ENCODE data around the gene BOD1. TPM values are rescaled to one million over a fixed set of nuclear protein-coding genes. Genes with fewer than 3 reads are reported as not detected.
"Not testable (repeated sequence)": the region's sequence is repeated elsewhere in the genome, so short reads cannot be mapped to it uniquely, and the experiment has no call there.

Gene BOD1
- total RNA-seq, 1 donor from 2014 or later: 41.8 TPM

DNA sequence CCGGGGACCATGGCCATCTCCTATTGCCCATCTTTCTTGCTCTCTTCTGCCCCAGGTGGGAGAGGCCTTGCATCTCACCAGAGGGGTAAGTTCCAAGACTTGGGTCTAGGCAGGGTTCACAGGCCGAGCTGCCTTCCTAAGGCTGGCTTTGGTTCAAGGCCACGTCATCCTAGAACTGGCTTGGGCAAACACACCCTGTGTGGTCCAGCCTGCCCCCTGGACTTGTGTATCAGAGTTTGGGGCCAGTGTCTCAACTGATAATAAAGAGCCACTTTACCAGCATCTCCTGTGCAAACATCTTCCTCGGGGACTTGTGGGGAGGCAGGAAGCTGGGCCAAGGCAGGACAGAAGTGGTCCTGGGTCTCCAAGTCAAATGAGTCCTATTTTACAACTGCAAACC, 17.8 kb downstream of the BOD1 start:
- Histone ChIP-seq H3K9me3 (ENCODE audit: control insufficient read depth in 3 of 3, low read length in 3 of 3) (peaks cover 0 to 2% (median 0%) of the 10 kb centered on the region in 3 donors), H3K4me3 (ENCODE audit: low read length in 3 of 3) (no peak overlapping the region), H3K4me1 (ENCODE audit: control insufficient read depth in 3 of 3, insufficient read depth in 3 of 3, low read length in 3 of 3) (no peaks in the 10 kb centered on the region)

DNA sequence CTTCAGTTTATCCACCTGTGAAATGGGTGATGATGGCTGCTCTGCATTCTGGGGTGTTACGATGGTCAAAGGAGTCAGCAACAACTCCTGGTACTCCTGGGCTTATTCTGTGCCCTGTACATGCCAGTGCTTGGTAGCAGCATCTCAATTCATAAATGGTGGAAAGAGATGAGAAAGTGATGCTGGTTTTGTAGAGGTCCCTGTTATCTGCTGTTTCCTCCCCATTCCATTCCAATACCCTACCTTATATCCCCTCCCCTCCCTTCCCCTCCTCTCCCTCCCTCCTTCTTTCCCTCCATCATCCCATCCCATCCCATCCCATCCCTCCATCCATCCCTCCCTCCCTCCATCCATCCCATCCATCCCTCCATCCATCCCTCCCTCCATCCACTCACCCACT, 19.1 kb downstream of the BOD1 start:
- peaks cover 4 to 6% (median 5%) of the 10 kb centered on the region in 3 donors for H3K36me3 ChIP-seq (ENCODE audit: control insufficient read depth in 3 of 3, insufficient read depth in 3 of 3, low read length in 3 of 3)
- no peak overlapping the region for H3K4me3 ChIP-seq (ENCODE audit: low read length in 3 of 3)
- H3K9me3 ChIP-seq (ENCODE audit: control insufficient read depth in 3 of 3, low read length in 3 of 3): peaks cover 5 to 8% (median 8%) of the 10 kb centered on the region in 3 donors
- H3K9ac ChIP-seq (ENCODE audit: low read depth in 1 of 3, low read length in 3 of 3): no peak overlapping the region
- no peaks in the 10 kb centered on the region for H3K27me3 ChIP-seq (ENCODE audit: control insufficient read depth in 3 of 3, insufficient read depth in 3 of 3, low read length in 3 of 3)
- H3K4me1 ChIP-seq (ENCODE audit: control insufficient read depth in 3 of 3, insufficient read depth in 3 of 3, low read length in 3 of 3): no peaks in the 10 kb centered on the region
- no peak overlapping the region for H3K27ac ChIP-seq (ENCODE audit: low read depth, low read length)

More for the DNA sequence above, 17.8 kb downstream of the BOD1 start:
- peaks cover 4 to 10% (median 5%) of the 10 kb centered on the region in 3 donors for H3K36me3 ChIP-seq (ENCODE audit: control insufficient read depth in 3 of 3, insufficient read depth in 3 of 3, low read length in 3 of 3)
- no peak overlapping the region for H3K9ac ChIP-seq (ENCODE audit: low read depth in 1 of 3, low read length in 3 of 3)
- H3K27ac ChIP-seq (ENCODE audit: low read depth, low read length): no peak overlapping the region
- H3K27me3 ChIP-seq (ENCODE audit: control insufficient read depth in 3 of 3, insufficient read depth in 3 of 3, low read length in 3 of 3): no peaks in the 10 kb centered on the region

DNA sequence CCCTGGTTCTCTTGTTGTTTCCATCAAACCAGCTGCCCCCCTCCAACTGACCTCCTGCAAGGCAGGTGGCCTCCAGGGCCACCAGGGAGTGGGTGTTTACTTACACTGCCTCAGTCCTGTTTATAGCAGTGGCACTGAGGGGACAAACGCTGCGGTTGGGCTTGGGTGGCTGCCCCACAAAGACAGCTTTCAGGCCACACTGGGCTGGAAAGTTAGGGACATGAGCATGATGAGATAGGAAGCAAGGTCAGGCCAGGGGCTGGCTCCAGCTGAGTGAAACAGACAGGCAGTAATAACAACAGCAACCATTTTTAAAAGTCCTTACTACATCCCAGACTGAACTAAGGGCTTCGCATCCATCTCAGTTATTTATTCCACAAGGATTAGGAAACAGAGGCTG, 20.6 kb downstream of the BOD1 start:
- H3K4me1 ChIP-seq (ENCODE audit: control insufficient read depth in 3 of 3, insufficient read depth in 3 of 3, low read length in 3 of 3): peaks cover 0 to 2% (median 0%) of the 10 kb centered on the region in 3 donors
- peaks cover 4 to 6% (median 5%) of the 10 kb centered on the region in 3 donors for H3K36me3 ChIP-seq (ENCODE audit: control insufficient read depth in 3 of 3, insufficient read depth in 3 of 3, low read length in 3 of 3)
- no peak overlapping the region for H3K27ac ChIP-seq (ENCODE audit: low read depth, low read length)
- H3K4me3 ChIP-seq (ENCODE audit: low read length in 3 of 3): no peak overlapping the region
- H3K27me3 ChIP-seq (ENCODE audit: control insufficient read depth in 3 of 3, insufficient read depth in 3 of 3, low read length in 3 of 3): no peaks in the 10 kb centered on the region
- H3K9ac ChIP-seq (ENCODE audit: low read depth in 1 of 3, low read length in 3 of 3): no peak overlapping the region
- H3K9me3 ChIP-seq (ENCODE audit: control insufficient read depth in 3 of 3, low read length in 3 of 3): peaks cover 8 to 14% (median 10%) of the 10 kb centered on the region in 3 donors

DNA sequence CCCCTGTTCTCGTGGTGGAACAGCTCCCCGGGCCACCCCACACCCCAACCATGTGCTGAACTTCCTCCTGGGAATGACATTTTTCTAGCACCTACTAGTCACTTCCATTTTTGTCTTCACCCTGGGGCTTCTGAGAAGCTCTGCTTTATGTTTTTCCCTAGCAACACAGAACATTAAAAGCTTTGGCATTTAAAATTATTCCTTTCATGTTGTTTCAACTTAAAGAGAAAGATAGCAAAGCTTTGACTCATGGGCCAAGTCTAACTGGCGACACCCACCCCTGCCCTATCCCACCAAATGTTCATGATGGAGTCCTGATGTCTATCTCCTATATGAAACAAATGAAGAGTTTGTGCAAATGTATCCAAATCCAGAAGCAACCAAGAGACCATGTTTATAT, 22.4 kb downstream of the BOD1 start:
- H3K36me3 ChIP-seq (ENCODE audit: control insufficient read depth in 3 of 3, insufficient read depth in 3 of 3, low read length in 3 of 3): peaks cover 0 to 4% (median 3%) of the 10 kb centered on the region in 3 donors
- H3K4me3 ChIP-seq (ENCODE audit: low read length in 3 of 3): no peak overlapping the region
- no peaks in the 10 kb centered on the region for H3K27me3 ChIP-seq (ENCODE audit: control insufficient read depth in 3 of 3, insufficient read depth in 3 of 3, low read length in 3 of 3)
- H3K9ac ChIP-seq (ENCODE audit: low read depth in 1 of 3, low read length in 3 of 3): no peak overlapping the region
- peaks cover 8 to 14% (median 10%) of the 10 kb centered on the region in 3 donors for H3K9me3 ChIP-seq (ENCODE audit: control insufficient read depth in 3 of 3, low read length in 3 of 3)
- H3K4me1 ChIP-seq (ENCODE audit: control insufficient read depth in 3 of 3, insufficient read depth in 3 of 3, low read length in 3 of 3): peaks cover 0 to 6% (median 0%) of the 10 kb centered on the region in 3 donors
- no peak overlapping the region for H3K27ac ChIP-seq (ENCODE audit: low read depth, low read length)

DNA sequence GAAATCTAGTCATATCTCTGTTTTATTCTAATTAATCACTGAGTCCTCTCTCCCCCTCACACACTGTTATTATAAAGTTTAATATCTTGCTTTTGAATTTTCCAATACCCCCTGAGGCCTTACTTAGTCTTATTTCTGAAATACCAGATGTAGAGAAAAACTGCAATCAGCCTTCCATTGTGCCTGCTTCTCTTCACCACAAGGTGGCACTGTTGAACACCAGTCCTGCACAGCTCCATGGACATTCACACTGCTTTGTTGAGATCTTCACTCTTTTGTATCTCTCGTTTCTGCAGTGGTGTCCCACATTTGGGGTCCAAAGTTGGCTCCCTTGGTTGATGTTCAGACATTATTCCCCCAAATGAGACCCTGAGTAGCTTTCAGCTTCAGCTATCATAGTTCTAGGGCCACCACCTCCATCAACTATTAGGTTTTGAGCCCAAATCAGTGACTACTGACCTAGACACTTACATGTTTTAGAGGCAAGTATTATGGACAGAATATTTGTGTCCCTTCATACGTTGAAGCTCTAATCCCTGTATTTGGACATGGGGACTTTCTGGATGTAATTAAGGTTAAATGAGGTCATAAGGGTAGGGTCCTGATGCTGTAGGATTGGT, 24.3 kb downstream of the BOD1 start:
- no peak overlapping the region for H3K27ac ChIP-seq (ENCODE audit: low read depth, low read length)
- no peak overlapping the region for H3K4me3 ChIP-seq (ENCODE audit: low read length in 3 of 3)
- peaks cover 0 to 3% (median 2%) of the 10 kb centered on the region in 3 donors for H3K36me3 ChIP-seq (ENCODE audit: control insufficient read depth in 3 of 3, insufficient read depth in 3 of 3, low read length in 3 of 3)
- no peak overlapping the region for H3K9ac ChIP-seq (ENCODE audit: low read depth in 1 of 3, low read length in 3 of 3)
- peaks cover 0 to 6% (median 0%) of the 10 kb centered on the region in 3 donors for H3K4me1 ChIP-seq (ENCODE audit: control insufficient read depth in 3 of 3, insufficient read depth in 3 of 3, low read length in 3 of 3)
- no peaks in the 10 kb centered on the region for H3K27me3 ChIP-seq (ENCODE audit: control insufficient read depth in 3 of 3, insufficient read depth in 3 of 3, low read length in 3 of 3)
- peaks cover 8 to 14% (median 10%) of the 10 kb centered on the region in 3 donors for H3K9me3 ChIP-seq (ENCODE audit: control insufficient read depth in 3 of 3, low read length in 3 of 3)

DNA sequence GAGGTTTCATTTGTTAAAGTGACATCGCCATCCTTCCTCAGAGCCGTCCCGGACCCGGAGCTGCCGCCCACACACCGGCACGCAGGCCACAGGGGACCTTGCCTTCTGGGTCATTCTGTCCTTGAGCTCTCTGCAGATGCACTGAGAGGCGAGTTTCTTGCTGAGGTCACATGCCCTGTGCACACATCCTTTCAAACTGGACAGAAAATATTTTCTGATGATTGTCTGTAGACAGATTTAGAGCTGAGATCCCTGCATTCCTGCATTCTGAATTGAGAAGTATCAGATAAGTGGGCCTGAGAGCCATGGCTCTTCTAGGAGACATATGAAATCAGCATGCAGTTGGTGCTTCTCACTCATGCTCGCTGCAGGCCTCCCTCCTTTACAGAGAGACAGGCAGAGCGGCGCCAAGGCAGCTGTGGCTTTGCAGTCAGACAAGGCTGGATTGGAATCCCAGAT, 25.4 kb downstream of the BOD1 start:
- H3K9ac ChIP-seq (ENCODE audit: low read depth in 1 of 3, low read length in 3 of 3): no peak overlapping the region
- H3K36me3 ChIP-seq (ENCODE audit: control insufficient read depth in 3 of 3, insufficient read depth in 3 of 3, low read length in 3 of 3): peaks cover 0 to 3% (median 2%) of the 10 kb centered on the region in 3 donors
- no peak overlapping the region for H3K27ac ChIP-seq (ENCODE audit: low read depth, low read length)
- H3K4me1 ChIP-seq (ENCODE audit: control insufficient read depth in 3 of 3, insufficient read depth in 3 of 3, low read length in 3 of 3): peaks cover 0 to 6% (median 0%) of the 10 kb centered on the region in 3 donors
- no peaks in the 10 kb centered on the region for H3K27me3 ChIP-seq (ENCODE audit: control insufficient read depth in 3 of 3, insufficient read depth in 3 of 3, low read length in 3 of 3)
- H3K4me3 ChIP-seq (ENCODE audit: low read length in 3 of 3): no peak overlapping the region
- peaks cover 8 to 14% (median 10%) of the 10 kb centered on the region in 3 donors for H3K9me3 ChIP-seq (ENCODE audit: control insufficient read depth in 3 of 3, low read length in 3 of 3)

DNA sequence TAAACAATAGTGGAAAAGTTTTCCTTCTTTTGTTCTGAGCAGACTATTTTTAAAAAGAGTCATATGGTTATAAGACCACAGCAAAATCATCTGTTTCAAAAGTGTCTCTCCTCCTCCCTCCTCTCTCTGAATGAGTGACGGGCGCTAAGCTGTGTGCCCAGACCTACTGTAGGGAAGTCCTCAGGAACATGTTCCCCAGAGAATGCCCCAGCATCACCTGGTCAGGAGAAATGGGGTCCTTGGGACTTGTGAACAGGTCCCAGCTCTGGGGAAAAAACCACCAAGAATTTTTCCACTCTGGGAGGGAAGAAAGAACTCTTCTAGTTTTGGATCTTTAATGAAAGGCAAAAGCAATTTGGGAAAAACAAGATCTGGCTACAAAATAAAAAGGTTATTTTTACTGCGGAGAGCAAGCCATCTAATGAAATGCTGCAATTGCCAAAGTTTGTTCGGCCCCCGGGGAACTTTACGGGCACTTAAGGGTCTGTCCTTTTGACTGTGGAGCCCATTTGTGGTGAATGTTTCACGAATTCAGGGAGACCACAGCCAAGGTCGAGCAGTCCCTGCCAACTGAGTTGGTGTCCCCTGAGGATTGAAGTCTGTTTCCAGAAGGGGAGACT, 25.9 kb downstream of the BOD1 start:
- Histone ChIP-seq H3K4me3 (ENCODE audit: low read length in 3 of 3) (no peak overlapping the region), H3K9ac (ENCODE audit: low read depth in 1 of 3, low read length in 3 of 3) (no peak overlapping the region), H3K27me3 (ENCODE audit: control insufficient read depth in 3 of 3, insufficient read depth in 3 of 3, low read length in 3 of 3) (no peaks in the 10 kb centered on the region), H3K27ac (ENCODE audit: low read depth, low read length) (no peak overlapping the region), H3K36me3 (ENCODE audit: control insufficient read depth in 3 of 3, insufficient read depth in 3 of 3, low read length in 3 of 3) (peaks cover 0 to 2% (median under 1%) of the 10 kb centered on the region in 3 donors), H3K9me3 (ENCODE audit: control insufficient read depth in 3 of 3, low read length in 3 of 3) (peaks cover 8 to 14% (median 10%) of the 10 kb centered on the region in 3 donors), H3K4me1 (ENCODE audit: control insufficient read depth in 3 of 3, insufficient read depth in 3 of 3, low read length in 3 of 3) (peaks cover 0 to 6% (median 0%) of the 10 kb centered on the region in 3 donors)

DNA sequence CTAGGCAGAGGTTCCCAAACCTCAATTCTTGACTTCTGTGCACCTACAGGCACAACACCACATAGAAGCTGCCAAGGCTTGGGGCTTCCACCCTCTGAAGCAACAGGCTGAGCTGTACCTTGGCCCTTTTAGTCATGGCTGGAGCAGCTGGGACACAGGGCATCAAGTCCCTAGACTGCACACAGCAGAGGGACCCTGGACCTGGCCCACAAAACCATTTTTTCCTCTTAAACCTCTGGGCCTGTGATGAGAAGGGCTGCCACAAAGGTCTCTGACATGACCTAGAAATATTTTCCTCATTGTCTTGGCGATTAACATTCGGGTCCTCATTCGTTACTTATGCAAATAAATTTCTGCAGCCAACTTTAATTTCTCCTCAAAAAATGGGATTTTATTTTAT, 30.3 kb downstream of the BOD1 start:
- H3K9ac ChIP-seq (ENCODE audit: low read depth in 1 of 3, low read length in 3 of 3); H3K4me3 ChIP-seq (ENCODE audit: low read length in 3 of 3); H3K27me3 ChIP-seq (ENCODE audit: control insufficient read depth in 3 of 3, insufficient read depth in 3 of 3, low read length in 3 of 3); H3K36me3 ChIP-seq (ENCODE audit: control insufficient read depth in 3 of 3, insufficient read depth in 3 of 3, low read length in 3 of 3); H3K9me3 ChIP-seq (ENCODE audit: control insufficient read depth in 3 of 3, low read length in 3 of 3); H3K27ac ChIP-seq (ENCODE audit: low read depth, low read length): not testable (repeated sequence)
- H3K4me1 ChIP-seq (ENCODE audit: control insufficient read depth in 3 of 3, insufficient read depth in 3 of 3, low read length in 3 of 3): peaks cover 0 to 13% (median 0%) of the 10 kb centered on the region in 3 donors

DNA sequence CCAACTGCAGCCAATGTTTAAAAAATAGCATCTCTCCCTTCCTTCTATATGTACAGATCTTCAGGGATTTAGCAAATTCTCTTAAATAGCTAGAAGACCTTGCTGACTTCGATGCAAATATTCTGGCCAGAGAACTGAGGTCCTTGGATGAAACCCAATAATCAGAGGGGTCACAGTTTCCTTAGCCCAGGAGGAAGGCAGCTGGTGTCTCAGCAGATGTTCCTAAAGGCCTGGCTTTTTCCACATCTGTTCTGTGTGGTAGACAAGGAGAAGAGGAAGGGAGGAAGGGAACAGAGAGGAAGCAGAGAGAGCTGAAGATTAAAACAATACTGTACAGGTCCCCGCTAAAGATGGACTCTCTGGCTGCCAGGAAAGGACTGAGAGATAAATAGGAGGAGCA, 33.1 kb downstream of the BOD1 start:
- Histone ChIP-seq H3K27ac (ENCODE audit: low read depth, low read length) (no peak overlapping the region), H3K36me3 (ENCODE audit: control insufficient read depth in 3 of 3, insufficient read depth in 3 of 3, low read length in 3 of 3) (no peaks in the 10 kb centered on the region), H3K27me3 (ENCODE audit: control insufficient read depth in 3 of 3, insufficient read depth in 3 of 3, low read length in 3 of 3) (no peaks in the 10 kb centered on the region), H3K4me1 (ENCODE audit: control insufficient read depth in 3 of 3, insufficient read depth in 3 of 3, low read length in 3 of 3) (peaks cover 0 to 7% (median 0%) of the 10 kb centered on the region in 3 donors), H3K4me3 (ENCODE audit: low read length in 3 of 3) (no peak overlapping the region), H3K9ac (ENCODE audit: low read depth in 1 of 3, low read length in 3 of 3) (no peak overlapping the region), H3K9me3 (ENCODE audit: control insufficient read depth in 3 of 3, low read length in 3 of 3) (peaks cover 4 to 8% (median 8%) of the 10 kb centered on the region in 3 donors)

All from skeletal muscle tissue (tissue), 4 donors.